Neural crest cell (in vitro differentiated cells): ENCODE results near the gene FILIP1L. TPM values are rescaled to one million over a fixed set of nuclear protein-coding genes. Genes with fewer than 3 reads are reported as not detected.
A peak's percentile ranks its signal among the peaks of the same experiment; 100 is the strongest.

ENCODE experiments used
- DNase-seq: peaks from one replicate; pipeline ENCODE4 v3.0.0; 2021; ENCODE audit warnings: low read depth, mixed read lengths, low spot score
- H3K27ac Mint-ChIP-seq: one replicate; pipeline ENCODE4 v1.8.0; 2021; ENCODE audit warnings: mild to moderate bottlenecking, mixed read lengths; ENCODE audit not compliant: unreplicated experiment
- H3K27me3 Mint-ChIP-seq: 2 replicates; pipeline ENCODE4 v1.8.0; 2021; ENCODE audit warnings: low read depth, mild to moderate bottlenecking, mixed read lengths
- H3K36me3 Mint-ChIP-seq: 2 replicates; pipeline ENCODE4 v1.8.0; 2021; ENCODE audit warnings: low read depth, mild to moderate bottlenecking, mixed read lengths
- H3K4me1 Mint-ChIP-seq: 2 replicates; pipeline ENCODE4 v1.8.0; 2021; ENCODE audit warnings: mixed read lengths
- H3K4me3 Mint-ChIP-seq: one replicate; pipeline ENCODE4 v1.8.0; 2021; ENCODE audit warnings: mild to moderate bottlenecking, mixed read lengths
- H3K9me3 Mint-ChIP-seq: 2 replicates; pipeline ENCODE4 v1.8.0; 2021; ENCODE audit warnings: mixed read lengths
- CTCF ChIP-seq: fragments of 200-600 bp; sonication (generic); conservative IDR thresholded peaks from 2 replicates; pipeline ENCODE4 v1.5.0; 2021; ENCODE audit warnings: antibody characterized with exemption, mild to moderate bottlenecking
- total RNA-seq: library from RNA; stranded (reverse); gene quantifications from 2 replicates; pipeline ENCODE4 v1.2.1, GENCODE V29; 2021

FILIP1L gene
- total RNA-seq, 1 donor from 2014 or later: 9.8 TPM

GRCh38 chr3:99823723-99824711 lies 290.3 kb downstream of the FILIP1L start:
- Mint-ChIP-seq H3K4me3 (no peak overlapping the region), H3K27me3 (no peaks in the 10 kb centered on the region), H3K9me3 (no peaks in the 10 kb centered on the region), H3K27ac (no peak overlapping the region), H3K4me1 (peaks cover 20% of the 10 kb centered on the region), H3K36me3 (peaks cover 2% of the 10 kb centered on the region)
- TF ChIP-seq CTCF: no peak
- no peak for DNase-seq

GRCh38 chr3:99818818-99819217 lies 295.5 kb downstream of the FILIP1L start:
- H3K4me1 Mint-ChIP-seq: peaks cover 39% of the 10 kb centered on the region
- H3K9me3 Mint-ChIP-seq: no peaks in the 10 kb centered on the region
- no peak for TF ChIP-seq CTCF
- H3K27ac Mint-ChIP-seq: no peak overlapping the region
- peak overlapping the region; percentile 98 for H3K4me3 Mint-ChIP-seq
- DNase-seq: no peak
- H3K36me3 Mint-ChIP-seq: no peaks in the 10 kb centered on the region
- H3K27me3 Mint-ChIP-seq: peaks cover 3% of the 10 kb centered on the region

- Mint-ChIP-seq H3K9me3 (no peaks in the 10 kb centered on the region), H3K36me3 (no peaks in the 10 kb centered on the region), H3K4me3 (peak within 1 kb of the TSS; percentile 98), H3K27ac (peak within 1 kb of the TSS; percentile 100), H3K4me1 (peaks cover 34% of the 10 kb centered on the region), H3K27me3 (peaks cover 5% of the 10 kb centered on the region)
- TF ChIP-seq CTCF: peak; percentile 53
- peak; percentile 96 for DNase-seq
These were observed 296.7 kb downstream of the FILIP1L start, which contains the start of gene CMSS1 for GRCh38 chr3:99817437-99818240. CMSS1 (plus strand) TSS chr3:99817862.

- no peak for TF ChIP-seq CTCF
- Mint-ChIP-seq H3K4me3 (peak overlapping the region; percentile 98), H3K36me3 (no peaks in the 10 kb centered on the region), H3K9me3 (no peaks in the 10 kb centered on the region), H3K4me1 (peaks cover 34% of the 10 kb centered on the region), H3K27ac (peak overlapping the region; percentile 100), H3K27me3 (peaks cover 11% of the 10 kb centered on the region)
- peak; percentile 9 for DNase-seq
These were observed 297.3 kb downstream of the FILIP1L start for GRCh38 chr3:99817047-99817436.

GRCh38 chr3:99810403-99810802 lies 303.9 kb downstream of the FILIP1L start:
- peaks cover 6% of the 10 kb centered on the region for H3K4me1 Mint-ChIP-seq

More at GRCh38 chr3:99810403-99810802, 303.9 kb downstream of the FILIP1L start:
- Mint-ChIP-seq H3K36me3 (peaks cover 10% of the 10 kb centered on the region), H3K27ac (no peak overlapping the region), H3K27me3 (peaks cover 11% of the 10 kb centered on the region), H3K9me3 (peaks cover 5% of the 10 kb centered on the region), H3K4me3 (no peak overlapping the region)
- no peak for TF ChIP-seq CTCF
- DNase-seq: no peak
